ENCODE results near the gene CREB5.

DNA sequence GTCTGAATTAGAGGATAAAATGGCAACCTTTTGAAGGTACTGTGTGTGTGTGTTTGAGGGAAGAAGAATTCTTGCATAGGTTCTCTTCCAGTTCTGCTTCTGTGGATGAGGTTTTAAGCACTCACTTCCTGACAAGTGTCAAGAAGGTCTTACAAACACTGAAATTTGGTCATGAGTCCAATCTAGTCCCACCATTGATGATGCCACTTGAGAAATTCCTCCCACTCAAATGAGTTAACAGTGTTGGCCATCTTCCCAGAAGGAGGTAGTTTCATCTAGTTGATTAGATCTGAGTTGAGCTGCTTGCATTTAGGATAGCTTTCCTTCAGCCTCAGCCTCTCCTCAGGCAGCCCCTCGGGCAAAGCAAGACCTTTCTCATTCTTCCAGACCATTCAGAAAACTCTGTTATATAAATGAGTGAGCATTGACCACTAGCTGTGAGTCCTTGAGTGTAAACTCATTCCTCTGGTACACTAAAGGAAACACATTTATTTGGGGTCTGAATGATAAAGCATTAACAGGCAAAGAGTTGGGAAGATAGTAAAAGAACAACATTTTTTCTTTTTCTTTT is 356.3 kb downstream of the CREB5 start:
- TF ChIP-seq POLR2A (IDR thresholded peaks at IDR 0.05) = no peak
- TF ChIP-seq, protein P1, sequence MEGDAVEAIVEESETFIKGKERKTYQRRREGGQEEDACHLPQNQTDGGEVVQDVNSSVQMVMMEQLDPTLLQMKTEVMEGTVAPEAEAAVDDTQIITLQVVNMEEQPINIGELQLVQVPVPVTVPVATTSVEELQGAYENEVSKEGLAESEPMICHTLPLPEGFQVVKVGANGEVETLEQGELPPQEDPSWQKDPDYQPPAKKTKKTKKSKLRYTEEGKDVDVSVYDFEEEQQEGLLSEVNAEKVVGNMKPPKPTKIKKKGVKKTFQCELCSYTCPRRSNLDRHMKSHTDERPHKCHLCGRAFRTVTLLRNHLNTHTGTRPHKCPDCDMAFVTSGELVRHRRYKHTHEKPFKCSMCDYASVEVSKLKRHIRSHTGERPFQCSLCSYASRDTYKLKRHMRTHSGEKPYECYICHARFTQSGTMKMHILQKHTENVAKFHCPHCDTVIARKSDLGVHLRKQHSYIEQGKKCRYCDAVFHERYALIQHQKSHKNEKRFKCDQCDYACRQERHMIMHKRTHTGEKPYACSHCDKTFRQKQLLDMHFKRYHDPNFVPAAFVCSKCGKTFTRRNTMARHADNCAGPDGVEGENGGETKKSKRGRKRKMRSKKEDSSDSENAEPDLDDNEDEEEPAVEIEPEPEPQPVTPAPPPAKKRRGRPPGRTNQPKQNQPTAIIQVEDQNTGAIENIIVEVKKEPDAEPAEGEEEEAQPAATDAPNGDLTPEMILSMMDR (IDR thresholded peaks at IDR 0.05) = no peak
